ENCODE data around the gene HDAC2. TPM values are rescaled to one million over a fixed set of nuclear protein-coding genes. Genes with fewer than 3 reads are reported as not detected.
"Not testable (repeated sequence)": the region's sequence is repeated elsewhere in the genome, so short reads cannot be mapped to it uniquely, and the experiment has no call there.

Gene HDAC2
- total RNA-seq, result 287 and 289 TPM in 2 replicates
- long read RNA-seq, full-length matches to known transcripts, result 588 of 1,003 reads
- long read RNA-seq, partial matches to known transcripts, result 355 of 1,003 reads
- long read RNA-seq, other reads (novel, unspliced or antisense), result 60 of 1,003 reads

DNA sequence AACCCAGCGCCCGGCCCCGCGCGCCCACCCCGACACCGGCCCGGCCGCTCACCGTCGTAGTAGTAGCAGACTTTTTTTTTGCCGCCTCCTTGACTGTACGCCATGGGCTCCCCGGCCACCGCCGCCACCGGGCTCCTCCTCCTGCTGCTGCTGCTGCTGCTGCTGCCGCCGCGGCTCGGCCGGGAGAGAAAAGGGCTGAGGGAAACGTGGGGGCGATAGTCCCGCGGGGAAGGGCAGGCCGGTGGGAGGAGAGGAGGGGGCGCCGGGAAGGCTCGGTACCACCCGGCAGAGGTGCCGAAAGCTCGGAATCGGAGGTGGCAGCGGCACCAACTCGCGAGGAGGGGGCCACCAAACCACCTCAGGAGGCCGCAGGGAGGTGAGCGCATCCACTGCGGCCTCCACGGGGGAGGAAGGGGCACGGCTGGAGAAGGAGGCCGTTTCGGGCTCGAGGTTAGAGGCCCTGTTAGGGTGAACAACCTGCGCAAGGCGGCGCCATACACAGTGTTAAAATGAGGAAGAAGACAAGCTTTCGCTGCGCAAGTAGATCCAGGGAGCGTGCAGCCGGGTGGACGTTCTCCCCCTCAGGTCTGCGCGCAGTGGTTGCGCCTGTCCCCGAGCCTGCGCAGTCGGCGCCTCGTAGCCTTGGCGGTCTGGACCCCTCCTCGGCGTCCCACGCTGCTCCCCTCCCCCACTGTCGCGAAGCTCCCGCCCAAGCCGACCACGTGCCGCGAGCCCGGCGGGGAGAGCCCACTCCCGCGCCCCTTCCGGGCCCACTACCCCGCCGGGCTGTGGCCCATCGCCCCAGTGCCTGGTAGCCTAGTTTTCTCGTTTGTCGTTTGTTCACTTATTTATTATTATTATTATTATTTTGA is at the start of gene HDAC2:
Gene HDAC2 (minus strand): TSS at position 344 of the 872 bp plus-strand sequence. CDS start 240 bp downstream, at position 104.
- H3K9me3 Mint-ChIP-seq (ENCODE audit: low read depth), result no peaks in the 10 kb centered on the region
- H3K27me3 Mint-ChIP-seq, result no peaks in the 10 kb centered on the region
- peak within 1 kb of the TSS; percentile 100 for H3K27ac Mint-ChIP-seq
- peaks cover 3% of the 10 kb centered on the region for H3K36me3 Mint-ChIP-seq (ENCODE audit: insufficient read depth)
- TF ChIP-seq, protein P1, sequence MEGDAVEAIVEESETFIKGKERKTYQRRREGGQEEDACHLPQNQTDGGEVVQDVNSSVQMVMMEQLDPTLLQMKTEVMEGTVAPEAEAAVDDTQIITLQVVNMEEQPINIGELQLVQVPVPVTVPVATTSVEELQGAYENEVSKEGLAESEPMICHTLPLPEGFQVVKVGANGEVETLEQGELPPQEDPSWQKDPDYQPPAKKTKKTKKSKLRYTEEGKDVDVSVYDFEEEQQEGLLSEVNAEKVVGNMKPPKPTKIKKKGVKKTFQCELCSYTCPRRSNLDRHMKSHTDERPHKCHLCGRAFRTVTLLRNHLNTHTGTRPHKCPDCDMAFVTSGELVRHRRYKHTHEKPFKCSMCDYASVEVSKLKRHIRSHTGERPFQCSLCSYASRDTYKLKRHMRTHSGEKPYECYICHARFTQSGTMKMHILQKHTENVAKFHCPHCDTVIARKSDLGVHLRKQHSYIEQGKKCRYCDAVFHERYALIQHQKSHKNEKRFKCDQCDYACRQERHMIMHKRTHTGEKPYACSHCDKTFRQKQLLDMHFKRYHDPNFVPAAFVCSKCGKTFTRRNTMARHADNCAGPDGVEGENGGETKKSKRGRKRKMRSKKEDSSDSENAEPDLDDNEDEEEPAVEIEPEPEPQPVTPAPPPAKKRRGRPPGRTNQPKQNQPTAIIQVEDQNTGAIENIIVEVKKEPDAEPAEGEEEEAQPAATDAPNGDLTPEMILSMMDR (IDR thresholded peaks at IDR 0.05; ENCODE audit: unreplicated experiment), result no peak
- peaks cover 20% of the 10 kb centered on the region for H3K4me1 Mint-ChIP-seq (ENCODE audit: low read depth)
- H3K4me3 Mint-ChIP-seq (ENCODE audit: low read depth), result peak within 1 kb of the TSS; percentile 99
- DNase-seq (ENCODE audit: low spot score, unreplicated experiment), result peak; percentile 79

DNA sequence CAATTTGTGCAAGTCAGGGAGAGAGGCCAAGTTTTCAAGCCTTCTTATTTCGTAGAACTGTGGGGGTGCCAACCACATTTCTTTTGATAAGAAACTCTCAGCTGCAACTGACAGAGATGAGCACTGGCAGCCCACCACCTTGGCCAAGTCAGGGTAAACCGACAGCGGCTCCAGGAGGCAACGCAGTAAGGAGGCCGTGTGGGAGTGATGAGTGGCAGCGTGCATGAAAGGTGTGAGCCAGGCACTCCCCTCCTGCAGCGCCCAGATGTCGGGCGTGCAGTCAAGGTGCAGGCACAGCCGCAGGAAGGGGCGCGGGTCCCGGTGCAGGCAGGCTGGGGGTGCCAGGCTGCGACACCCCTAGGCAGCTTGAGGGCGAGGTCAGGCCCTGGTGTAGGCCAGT is 49.2 kb upstream of the HDAC2 start:
- Mint-ChIP-seq H3K27me3 (no peaks in the 10 kb centered on the region), H3K4me1 (ENCODE audit: low read depth) (peaks cover 2% of the 10 kb centered on the region), H3K4me3 (ENCODE audit: low read depth) (no peak overlapping the region), H3K27ac (no peak overlapping the region), H3K9me3 (ENCODE audit: low read depth) (peaks cover 14% of the 10 kb centered on the region), H3K36me3 (ENCODE audit: insufficient read depth) (peaks cover 6% of the 10 kb centered on the region)
- DNase-seq (ENCODE audit: low spot score, unreplicated experiment), result no peak
- TF ChIP-seq, protein P1 (IDR thresholded peaks at IDR 0.05; ENCODE audit: unreplicated experiment), result no peak

DNA sequence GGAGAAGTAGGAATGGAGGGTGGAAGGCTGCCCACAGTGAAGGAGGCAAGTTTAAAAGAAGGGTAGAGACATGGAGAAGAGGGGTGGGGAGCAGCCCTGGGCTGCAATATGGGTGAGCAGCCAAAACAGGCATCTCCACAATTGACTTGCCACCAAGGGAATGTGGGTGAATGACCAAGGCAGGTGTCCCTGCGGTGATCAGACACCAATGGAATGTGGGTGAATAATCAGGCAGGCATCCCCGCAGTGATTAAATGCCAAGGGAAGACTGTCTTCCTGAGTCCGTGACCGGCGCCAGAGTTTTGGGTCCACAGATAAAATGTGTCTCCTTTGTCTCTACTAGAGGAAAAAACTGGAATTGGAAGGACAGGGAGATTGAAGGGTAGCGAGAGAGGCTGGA is 46.2 kb upstream of the HDAC2 start:
- H3K4me3 Mint-ChIP-seq (ENCODE audit: low read depth); H3K4me1 Mint-ChIP-seq (ENCODE audit: low read depth); H3K9me3 Mint-ChIP-seq (ENCODE audit: low read depth); H3K27ac Mint-ChIP-seq; H3K36me3 Mint-ChIP-seq (ENCODE audit: insufficient read depth); H3K27me3 Mint-ChIP-seq; DNase-seq (ENCODE audit: low spot score, unreplicated experiment): not testable (repeated sequence)

DNA sequence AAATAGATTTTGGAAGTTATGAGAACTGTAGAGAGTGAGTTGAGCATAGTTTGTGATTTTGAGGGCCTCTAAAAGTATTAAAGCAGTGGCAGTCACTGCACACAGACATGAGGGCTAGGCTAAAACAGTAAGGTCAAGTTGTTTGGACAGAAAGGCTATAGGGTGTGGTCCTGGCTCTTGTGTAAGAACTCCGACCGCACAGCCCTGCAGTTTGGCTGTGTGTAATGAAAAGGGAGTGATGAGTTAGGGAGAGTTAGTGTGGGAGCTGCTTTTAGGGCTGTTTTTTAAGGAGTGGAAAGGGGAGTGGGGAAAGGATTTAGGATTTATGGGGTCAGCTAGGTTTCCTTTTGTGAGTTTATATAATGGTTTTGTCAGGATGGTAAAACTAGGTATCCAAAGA is 43.2 kb upstream of the HDAC2 start:
- H3K36me3 Mint-ChIP-seq (ENCODE audit: insufficient read depth); H3K9me3 Mint-ChIP-seq (ENCODE audit: low read depth); H3K27ac Mint-ChIP-seq; H3K27me3 Mint-ChIP-seq; DNase-seq (ENCODE audit: low spot score, unreplicated experiment); H3K4me3 Mint-ChIP-seq (ENCODE audit: low read depth): not testable (repeated sequence)
- H3K4me1 Mint-ChIP-seq (ENCODE audit: low read depth), result peaks cover 13% of the 10 kb centered on the region

DNA sequence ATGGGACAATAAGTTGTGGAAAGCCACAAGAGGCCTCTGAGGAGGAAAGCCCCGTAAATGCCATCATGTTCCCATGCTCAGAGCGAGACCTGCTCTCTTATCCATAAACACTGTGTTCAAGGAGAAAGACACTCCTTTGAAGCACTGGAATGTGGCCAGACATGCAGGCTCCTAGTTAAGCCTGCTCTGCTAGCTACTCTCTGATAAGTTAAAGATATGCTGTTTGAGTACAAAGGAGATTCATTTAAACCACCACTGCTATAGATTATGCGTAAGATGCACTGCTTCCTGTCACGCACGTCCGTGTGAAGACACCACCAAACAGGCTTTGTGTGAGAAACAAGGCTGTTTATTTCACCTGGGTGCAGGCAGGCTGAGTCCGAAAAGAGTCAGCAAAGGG is 40.5 kb upstream of the HDAC2 start:
- peak overlapping the region; percentile 89 for H3K27ac Mint-ChIP-seq
- not testable (repeated sequence) for DNase-seq (ENCODE audit: low spot score, unreplicated experiment); H3K36me3 Mint-ChIP-seq (ENCODE audit: insufficient read depth); H3K27me3 Mint-ChIP-seq; H3K9me3 Mint-ChIP-seq (ENCODE audit: low read depth)
- peak overlapping the region; percentile 8 for H3K4me3 Mint-ChIP-seq (ENCODE audit: low read depth)
- H3K4me1 Mint-ChIP-seq (ENCODE audit: low read depth), result peaks cover 15% of the 10 kb centered on the region

DNA sequence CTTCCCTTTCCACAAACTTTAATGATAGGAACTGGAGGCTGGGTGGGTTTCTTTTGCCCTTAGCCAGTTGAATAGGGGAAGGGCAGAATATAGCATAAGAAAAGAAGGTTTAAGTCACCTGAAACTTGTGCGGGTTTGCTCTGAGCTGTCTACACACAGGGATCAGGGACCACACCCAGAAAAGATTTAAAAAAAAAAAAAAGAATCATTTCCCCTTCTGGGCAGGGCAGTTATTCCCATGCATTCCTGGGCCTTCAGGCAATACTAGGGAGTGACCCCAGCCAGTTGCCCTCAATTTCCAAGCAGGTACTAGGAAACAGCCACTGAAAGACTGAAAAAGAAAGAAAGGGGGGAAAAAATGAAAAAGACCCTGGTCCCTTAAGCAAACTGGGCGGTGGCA is 39.6 kb upstream of the HDAC2 start:
- peaks cover 15% of the 10 kb centered on the region for H3K4me1 Mint-ChIP-seq (ENCODE audit: low read depth)
- H3K4me3 Mint-ChIP-seq (ENCODE audit: low read depth), result no peak overlapping the region
- H3K27me3 Mint-ChIP-seq, result no peaks in the 10 kb centered on the region
- H3K27ac Mint-ChIP-seq, result no peak overlapping the region
- TF ChIP-seq, protein P1 (IDR thresholded peaks at IDR 0.05; ENCODE audit: unreplicated experiment), result no peak
- H3K36me3 Mint-ChIP-seq (ENCODE audit: insufficient read depth), result peaks cover 2% of the 10 kb centered on the region
- no peaks in the 10 kb centered on the region for H3K9me3 Mint-ChIP-seq (ENCODE audit: low read depth)
- DNase-seq (ENCODE audit: low spot score, unreplicated experiment), result no peak

Data from progenitor cell of endocrine pancreas (in vitro differentiated cells).